CD4-positive, alpha-beta T cell treated with Interleukin-6 at 100 ng/mL for 8 hours (primary cell): ENCODE results near the gene RHCE.
"Not testable (repeated sequence)": the region's sequence is repeated elsewhere in the genome, so short reads cannot be mapped to it uniquely, and the experiment has no call there.

Experiments
- DNase-seq: peaks from one replicate; pipeline ENCODE4 v3.0.0-alpha.2; 2020; ENCODE audit warnings: mixed read lengths, low spot score

The RHCE gene

GRCh38 chr1:25342846-25343245 is 77.8 kb downstream of the RHCE start:
- DNase-seq = no peak

DNA sequence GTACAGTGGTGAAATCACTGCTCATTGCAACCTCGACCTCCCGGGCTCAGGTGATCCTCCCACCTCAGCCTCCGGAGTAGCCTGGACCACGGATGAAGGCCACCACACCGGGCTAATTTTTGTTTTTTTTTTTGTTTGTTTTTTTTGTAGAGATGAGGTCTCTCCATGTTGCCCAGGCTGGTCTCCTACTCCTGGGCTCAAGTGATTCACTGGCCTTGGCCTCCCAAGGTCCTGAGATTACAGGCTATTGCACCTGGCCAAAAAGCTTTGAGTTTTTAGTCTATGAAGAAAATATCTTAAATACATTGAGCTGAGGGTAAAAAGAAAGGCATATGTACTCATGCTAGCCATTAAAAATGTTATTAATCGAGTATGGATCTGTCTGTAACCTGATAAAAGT is 78.9 kb downstream of the RHCE start:
- no peak for DNase-seq

GRCh38 chr1:25338986-25339385 is 81.6 kb downstream of the RHCE start:
- no peak for DNase-seq

DNA sequence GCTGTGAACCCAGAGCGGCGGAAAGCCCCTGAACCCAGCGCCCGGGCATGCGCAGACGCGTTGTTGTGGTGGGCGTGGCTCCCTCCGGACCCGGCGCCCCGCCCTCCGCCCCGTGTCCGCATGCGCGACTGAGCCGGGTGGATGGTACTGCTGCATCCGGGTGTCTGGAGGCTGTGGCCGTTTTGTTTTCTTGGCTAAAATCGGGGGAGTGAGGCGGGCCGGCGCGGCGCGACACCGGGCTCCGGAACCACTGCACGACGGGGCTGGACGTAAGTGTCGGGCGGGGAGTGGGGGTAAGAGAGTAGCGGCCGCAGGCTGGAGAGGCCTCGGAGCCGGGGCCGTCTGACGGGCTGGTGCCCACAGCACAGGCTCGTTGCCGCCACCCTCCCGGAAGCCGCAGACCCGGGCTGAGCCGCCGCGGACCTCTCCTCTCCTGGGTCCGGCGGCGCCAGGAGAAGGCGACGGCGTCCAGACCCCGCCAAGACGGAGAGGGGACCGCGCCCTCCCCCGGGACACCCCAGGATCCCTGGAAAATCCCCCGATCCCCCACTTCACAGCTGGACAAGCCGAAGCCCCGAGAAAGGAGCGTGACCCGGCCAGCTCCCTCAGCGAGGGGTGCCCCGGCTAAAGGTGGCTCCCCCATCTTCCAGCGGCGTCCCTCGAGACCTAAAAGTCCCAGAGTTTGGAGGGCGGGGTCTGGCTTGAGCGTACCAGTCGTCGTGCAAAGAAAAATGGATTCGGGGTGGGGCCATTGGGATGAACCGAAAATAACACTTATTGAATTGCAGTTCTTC is 82.2 kb downstream of the RHCE start, which contains the start of gene TMEM50A:
TSS of gene TMEM50A (plus strand) at position 147 of the 794 bp plus-strand sequence. CDS start 2,153 bp downstream, outside the sequence.
- DNase-seq = peak; percentile 76

- DNase-seq = not testable (repeated sequence)
Observed at GRCh38 chr1:25337483-25338187, 83.0 kb downstream of the RHCE start.

DNA sequence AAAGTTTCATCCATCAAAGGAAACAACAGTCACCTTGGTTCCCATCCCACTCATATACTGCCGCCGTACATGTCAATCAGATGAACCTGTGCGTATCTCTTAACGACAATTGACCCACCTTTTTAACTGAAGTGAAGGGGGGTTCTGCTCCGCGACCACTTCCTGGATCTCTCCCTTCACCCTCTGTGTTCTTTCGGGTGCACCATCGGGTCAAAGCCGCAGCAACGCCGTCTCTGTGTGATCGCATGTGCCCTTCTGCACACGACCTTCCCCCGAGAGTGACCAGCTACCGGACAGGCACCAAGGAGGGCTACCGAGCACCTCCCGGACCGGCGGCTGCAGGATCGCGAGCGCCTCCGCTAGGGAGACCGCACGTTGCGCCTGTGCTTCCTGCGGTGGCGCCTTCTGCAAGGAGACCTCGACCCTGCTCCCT is 83.7 kb downstream of the RHCE start:
- not testable (repeated sequence) for DNase-seq

GRCh38 chr1:25329950-25330349 is 90.7 kb downstream of the RHCE start:
- DNase-seq = not testable (repeated sequence)

DNA sequence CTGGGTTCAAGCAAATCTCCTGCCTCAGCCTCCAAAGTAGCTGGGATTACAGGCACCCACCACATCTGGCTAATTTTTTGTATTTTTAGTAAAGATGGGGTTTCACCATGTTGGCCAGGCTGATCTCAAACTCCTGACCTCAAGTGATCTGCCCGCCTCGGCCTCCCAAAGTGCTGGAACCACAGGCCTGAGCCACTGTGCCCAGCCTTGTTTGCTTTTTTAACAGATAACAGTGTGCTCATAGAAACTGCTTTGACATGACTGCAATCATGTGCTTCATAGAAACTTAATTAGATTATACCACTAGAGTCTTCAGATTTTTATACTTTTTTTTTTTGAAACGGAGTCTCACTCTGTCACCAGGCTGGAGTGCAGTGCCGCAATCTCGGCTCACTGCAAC is 91.3 kb downstream of the RHCE start:
- DNase-seq = not testable (repeated sequence)

DNA sequence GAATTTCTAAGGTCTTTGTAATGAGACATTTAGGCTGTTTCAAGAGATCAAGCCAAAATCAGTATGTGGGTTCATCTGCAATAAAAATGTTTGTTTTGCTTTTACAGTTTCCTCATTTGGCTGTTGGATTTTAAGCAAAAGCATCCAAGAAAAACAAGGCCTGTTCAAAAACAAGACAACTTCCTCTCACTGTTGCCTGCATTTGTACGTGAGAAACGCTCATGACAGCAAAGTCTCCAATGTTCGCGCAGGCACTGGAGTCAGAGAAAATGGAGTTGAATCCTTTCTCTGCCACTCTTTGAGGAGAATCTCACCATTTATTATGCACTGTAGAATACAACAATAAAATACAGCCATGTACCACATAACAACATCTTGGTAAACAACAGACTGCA is 91.8 kb downstream of the RHCE start:
- not testable (repeated sequence) for DNase-seq

DNA sequence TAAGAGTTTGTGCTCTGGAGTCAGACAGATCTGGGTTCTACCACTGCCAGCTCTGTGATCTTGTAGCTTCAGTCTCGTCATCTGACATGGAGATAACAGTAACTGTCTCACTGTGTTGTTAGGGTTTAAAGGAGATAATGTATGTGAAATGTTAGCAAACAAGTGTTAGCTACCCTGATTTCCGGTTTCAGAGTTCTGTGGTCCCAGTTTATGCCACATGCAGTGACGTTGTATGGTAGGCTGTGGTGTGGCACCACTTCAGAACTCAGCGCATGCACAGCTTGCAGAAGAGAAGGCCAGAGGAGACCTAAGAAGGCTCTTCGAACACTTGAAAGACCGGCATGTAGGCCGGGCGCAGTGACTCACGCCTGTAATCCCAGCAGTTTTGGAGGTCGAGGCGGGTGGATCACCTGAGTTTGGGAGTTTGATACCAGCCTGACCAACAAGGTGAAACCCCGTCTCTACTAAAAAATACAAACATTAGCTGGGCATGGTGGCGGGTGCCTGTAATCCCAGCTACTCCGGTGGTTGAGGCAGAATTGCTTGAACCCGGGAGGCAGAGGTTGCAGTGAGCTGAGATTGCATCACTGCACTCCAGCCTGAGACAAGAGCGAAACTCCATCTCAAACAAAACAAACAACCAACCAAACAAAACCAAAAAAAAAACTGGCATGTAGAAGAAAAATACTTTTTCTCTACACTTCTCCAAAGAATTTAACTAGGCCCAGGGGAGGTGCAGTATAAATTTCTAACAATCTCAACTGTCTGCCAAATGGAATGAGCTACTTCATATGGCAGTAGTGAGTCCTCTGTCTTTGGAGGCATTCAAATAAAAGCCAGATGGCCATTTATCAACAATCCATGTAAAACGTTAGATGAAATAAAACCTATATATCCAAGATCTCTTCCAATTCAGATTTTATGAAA is 92.5 kb downstream of the RHCE start:
- DNase-seq = not testable (repeated sequence)

GRCh38 chr1:25324407-25324806 is 96.2 kb downstream of the RHCE start:
- DNase-seq = not testable (repeated sequence)

DNA sequence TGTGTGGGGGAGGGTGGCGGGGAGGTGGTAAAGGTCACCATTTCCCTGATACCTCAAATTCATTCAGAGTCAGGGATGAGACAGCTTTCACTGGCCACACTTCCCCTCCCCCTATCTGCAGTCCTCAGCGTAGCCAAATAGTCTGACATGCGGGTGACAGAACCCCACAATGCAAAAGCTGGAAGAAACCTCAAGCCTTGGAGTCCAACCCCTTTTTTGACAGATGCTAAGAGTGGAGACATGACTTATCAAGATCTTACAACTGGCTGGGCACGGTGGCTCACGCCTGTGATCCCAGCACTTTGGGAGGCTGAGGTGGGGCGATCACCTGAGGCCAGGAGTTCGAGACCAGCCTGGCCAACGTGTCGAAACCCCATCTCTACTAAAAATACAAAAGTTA is 98.5 kb downstream of the RHCE start:
- not testable (repeated sequence) for DNase-seq

DNA sequence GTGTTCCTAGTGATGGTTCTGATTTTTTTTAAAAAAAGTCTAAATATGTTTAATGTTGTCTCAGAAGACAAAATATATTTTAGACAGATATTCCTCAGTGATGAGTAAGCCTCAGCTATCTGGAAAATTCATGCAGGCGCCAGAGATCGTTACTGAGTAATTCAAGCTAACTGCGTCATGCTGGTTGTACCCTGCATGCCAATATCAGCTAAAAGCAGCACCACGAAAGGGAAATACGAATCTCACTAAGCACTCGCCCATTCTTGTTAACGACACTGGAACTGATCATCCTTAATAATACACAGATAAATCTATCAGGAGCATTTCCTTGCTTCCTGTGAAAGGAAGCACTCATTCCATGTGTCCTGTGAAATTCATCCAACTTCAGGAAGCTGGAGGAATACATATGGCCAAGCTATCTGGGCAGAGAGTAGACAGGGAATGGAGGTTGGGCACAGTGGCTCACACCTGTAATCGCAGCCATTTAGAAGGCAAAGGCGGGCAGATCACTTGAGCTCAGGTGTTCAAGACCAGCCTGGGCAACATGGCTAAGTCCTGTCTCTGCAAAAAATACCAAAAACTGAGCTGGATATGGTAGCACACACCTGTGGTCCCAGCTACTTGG is 100.2 kb downstream of the RHCE start:
- DNase-seq = not testable (repeated sequence)

- not testable (repeated sequence) for DNase-seq
Observed at GRCh38 chr1:25312806-25313470, 107.7 kb downstream of the RHCE start.
